ENCODE data around the gene DNAJC8. TPM values are rescaled to one million over a fixed set of nuclear protein-coding genes. Genes with fewer than 3 reads are reported as not detected.

DNAJC8 gene
- total RNA-seq, 2 donors from 2014 or later, result 45.8 to 55.3 TPM

DNA sequence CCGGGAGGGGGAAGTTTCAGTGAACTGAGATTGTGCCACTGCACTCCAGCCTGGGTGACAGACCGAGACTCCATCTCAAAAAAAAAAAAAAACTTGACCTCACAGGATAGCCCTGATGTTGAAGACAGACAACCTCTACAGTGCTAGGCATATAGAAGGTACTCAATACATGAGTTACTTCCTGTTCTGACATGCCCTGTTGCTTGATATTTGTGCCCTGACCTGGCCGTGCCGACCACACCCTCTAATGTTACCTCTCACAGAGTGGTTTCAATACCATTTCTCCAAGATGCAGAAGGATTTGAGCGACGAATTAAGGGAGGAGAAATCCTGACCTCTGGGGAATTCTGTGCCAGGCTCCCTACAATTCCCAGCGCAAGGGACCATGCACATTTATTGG, 61.6 kb downstream of the DNAJC8 start:
- H3K36me3 ChIP-seq, result no peaks in the 10 kb centered on the region
- no peaks in the 10 kb centered on the region for H3K27me3 ChIP-seq
- H3K4me3 ChIP-seq, result no peak overlapping the region
- peaks cover 0 to 25% of the 10 kb centered on the region in 2 donors for H3K4me1 ChIP-seq
- TF ChIP-seq, protein P1, sequence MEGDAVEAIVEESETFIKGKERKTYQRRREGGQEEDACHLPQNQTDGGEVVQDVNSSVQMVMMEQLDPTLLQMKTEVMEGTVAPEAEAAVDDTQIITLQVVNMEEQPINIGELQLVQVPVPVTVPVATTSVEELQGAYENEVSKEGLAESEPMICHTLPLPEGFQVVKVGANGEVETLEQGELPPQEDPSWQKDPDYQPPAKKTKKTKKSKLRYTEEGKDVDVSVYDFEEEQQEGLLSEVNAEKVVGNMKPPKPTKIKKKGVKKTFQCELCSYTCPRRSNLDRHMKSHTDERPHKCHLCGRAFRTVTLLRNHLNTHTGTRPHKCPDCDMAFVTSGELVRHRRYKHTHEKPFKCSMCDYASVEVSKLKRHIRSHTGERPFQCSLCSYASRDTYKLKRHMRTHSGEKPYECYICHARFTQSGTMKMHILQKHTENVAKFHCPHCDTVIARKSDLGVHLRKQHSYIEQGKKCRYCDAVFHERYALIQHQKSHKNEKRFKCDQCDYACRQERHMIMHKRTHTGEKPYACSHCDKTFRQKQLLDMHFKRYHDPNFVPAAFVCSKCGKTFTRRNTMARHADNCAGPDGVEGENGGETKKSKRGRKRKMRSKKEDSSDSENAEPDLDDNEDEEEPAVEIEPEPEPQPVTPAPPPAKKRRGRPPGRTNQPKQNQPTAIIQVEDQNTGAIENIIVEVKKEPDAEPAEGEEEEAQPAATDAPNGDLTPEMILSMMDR (IDR thresholded peaks at IDR 0.05), result no peak
- H3K9me3 ChIP-seq, result no peaks in the 10 kb centered on the region
- no peak for DNase-seq (ENCODE audit: low spot score)
- H3K27ac ChIP-seq, result no peak overlapping the region

DNA sequence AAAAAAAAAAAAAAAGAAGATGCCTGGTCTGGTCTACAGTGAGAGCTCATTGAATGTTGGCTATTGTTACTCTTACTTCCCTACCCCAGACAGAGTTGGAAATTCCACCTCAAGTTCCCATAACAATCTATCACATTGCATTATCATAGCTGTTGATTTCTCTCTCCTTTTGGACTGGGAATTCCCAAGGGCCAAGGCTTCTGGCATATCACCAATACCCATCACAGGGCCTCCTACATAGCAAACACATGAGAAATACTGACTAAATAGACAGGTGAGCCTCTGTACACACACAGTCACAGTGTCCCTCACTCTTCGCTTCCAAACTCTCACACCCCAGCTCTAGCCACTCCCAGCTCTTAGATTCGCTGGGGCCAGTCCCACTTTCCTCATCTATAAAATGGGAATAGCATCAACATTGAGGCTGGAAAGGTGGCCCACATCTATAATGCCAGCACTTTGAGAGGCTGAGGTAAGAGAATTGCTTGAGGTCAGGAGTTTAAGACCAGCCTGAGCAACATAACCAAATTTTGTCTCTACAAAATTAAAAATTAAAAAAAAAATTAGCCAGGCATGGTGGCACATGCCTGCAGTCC, 62.7 kb downstream of the DNAJC8 start:
- Histone ChIP-seq H3K4me3 (no peak overlapping the region), H3K4me1 (peaks cover 0 to 25% of the 10 kb centered on the region in 2 donors), H3K9me3 (no peaks in the 10 kb centered on the region), H3K27me3 (no peaks in the 10 kb centered on the region), H3K36me3 (no peaks in the 10 kb centered on the region), H3K27ac (no peak overlapping the region)
- TF ChIP-seq, protein P1 (IDR thresholded peaks at IDR 0.05), result no peak
- no peak for DNase-seq (ENCODE audit: low spot score)

DNA sequence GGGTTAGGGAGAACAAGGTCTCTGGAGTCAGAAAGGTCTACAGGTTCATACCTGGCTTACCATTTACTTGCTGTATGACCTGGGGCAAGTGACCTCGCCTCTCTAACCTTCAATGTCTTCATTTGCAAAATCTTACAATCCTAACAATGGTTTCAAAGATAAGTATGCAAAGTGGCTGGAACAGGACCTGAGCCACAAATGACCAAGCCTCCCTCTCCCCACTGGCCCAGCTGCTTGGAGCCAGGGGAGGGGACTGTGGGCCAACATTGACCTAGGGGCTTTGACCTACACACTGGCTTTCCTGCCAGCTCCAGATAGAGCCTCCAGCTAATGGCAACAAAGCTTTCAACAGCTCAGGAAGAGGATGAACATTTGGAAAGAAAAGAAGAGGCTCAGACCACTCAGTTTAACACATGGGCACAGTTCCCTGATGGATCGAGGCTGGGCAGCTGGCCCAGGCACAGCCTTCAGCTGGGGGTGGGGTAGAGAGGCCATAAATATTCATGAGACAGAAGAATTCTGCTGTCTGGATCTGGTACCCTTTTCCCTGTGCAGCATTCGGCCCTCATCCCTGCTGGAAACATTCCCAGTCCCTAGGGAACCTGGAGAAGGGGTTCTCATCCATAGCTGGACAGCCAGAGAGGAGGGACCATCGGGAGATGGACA, 69.2 kb downstream of the DNAJC8 start:
- Histone ChIP-seq H3K4me1 (peaks cover 0 to 14% of the 10 kb centered on the region in 2 donors), H3K27ac (no peak overlapping the region), H3K4me3 (no peak overlapping the region), H3K27me3 (no peaks in the 10 kb centered on the region), H3K9me3 (no peaks in the 10 kb centered on the region), H3K36me3 (no peaks in the 10 kb centered on the region)
- TF ChIP-seq, protein P1 (IDR thresholded peaks at IDR 0.05), result no peak
- no peak for DNase-seq (ENCODE audit: low spot score)

DNA sequence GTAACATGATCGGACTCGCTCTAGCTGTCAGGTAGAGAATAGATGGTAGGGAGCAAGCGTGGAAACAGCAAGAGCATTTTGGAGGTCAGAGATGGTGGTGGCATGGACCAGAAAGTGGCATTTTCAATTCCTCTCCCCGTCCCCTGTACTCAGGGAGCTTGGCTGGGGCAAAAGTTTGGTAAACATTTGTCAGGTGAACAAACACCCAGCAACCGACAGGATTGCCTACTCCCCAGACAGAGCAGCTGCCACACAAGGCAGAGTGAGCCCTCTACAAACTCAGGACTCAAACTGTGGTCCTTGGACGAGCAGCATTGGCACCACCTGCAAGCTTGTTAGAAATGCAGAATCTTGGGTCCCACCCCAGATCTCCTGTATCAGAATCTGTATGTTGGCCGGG, 70.7 kb downstream of the DNAJC8 start:
- Histone ChIP-seq H3K36me3 (no peaks in the 10 kb centered on the region), H3K4me1 (peaks cover 0 to 14% of the 10 kb centered on the region in 2 donors), H3K4me3 (no peak overlapping the region), H3K27ac (no peak overlapping the region), H3K27me3 (no peaks in the 10 kb centered on the region), H3K9me3 (no peaks in the 10 kb centered on the region)
- TF ChIP-seq, protein P1 (IDR thresholded peaks at IDR 0.05), result no peak
- no peak for DNase-seq (ENCODE audit: low spot score)

DNA sequence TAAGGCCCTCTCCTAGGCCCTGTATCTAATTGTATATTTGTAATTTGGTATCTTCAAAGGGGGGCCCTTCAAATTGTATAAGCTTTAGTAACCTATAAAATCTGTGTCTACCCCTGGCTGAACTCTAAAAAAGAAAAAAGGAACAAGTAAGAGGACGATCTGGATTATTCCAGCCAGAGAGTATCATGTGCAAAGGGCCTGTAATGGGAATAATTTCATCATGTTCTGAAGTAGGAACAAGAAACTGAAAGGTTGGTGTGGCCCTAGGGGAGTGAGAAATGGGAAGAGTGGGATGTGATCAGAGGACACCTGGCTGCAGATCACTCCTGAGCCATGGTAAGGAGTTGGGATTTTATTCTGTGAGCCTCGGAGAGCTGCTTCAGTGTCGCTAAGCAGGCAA, 71.1 kb downstream of the DNAJC8 start:
- DNase-seq (ENCODE audit: low spot score), result no peak
- H3K9me3 ChIP-seq, result no peaks in the 10 kb centered on the region
- no peaks in the 10 kb centered on the region for H3K27me3 ChIP-seq
- TF ChIP-seq, protein P1 (IDR thresholded peaks at IDR 0.05), result no peak
- H3K4me1 ChIP-seq, result peaks cover 0 to 14% of the 10 kb centered on the region in 2 donors
- no peaks in the 10 kb centered on the region for H3K36me3 ChIP-seq
- no peak overlapping the region for H3K4me3 ChIP-seq
- H3K27ac ChIP-seq, result no peak overlapping the region
